ENCODE measurements around the gene SLC35F6.
"Not testable (repeated sequence)": the region's sequence is repeated elsewhere in the genome, so short reads cannot be mapped to it uniquely, and the experiment has no call there.

SLC35F6 gene

DNA sequence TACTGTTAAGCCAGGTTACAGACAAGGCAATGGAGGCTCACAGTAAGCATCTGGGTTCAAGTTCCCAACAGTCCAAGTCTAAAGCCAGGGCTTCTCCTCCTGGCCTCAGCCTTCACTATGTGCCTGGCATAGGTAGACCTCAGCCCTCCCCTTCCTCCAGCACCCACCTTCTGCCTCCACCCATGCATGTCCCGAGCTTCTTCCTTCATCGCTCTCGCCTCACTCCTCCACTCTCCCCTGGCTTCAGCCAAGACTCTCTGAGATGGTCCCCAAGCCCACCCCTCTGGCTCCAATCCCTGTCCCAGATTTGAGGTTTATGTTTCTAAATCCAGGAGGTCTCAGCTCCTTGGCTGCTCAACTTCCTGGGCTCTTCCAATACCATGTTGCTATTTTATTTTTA lies 48.6 kb downstream of the SLC35F6 start:
- H3K4me3 ChIP-seq (ENCODE audit: low read length): no peak overlapping the region
- TF ChIP-seq CTCF (IDR thresholded peaks at IDR 0.05; ENCODE audit: insufficient read depth, low read depth, low read length, missing control alignments): no peak
- DNase-seq (ENCODE audit: low read depth): no peak

DNA sequence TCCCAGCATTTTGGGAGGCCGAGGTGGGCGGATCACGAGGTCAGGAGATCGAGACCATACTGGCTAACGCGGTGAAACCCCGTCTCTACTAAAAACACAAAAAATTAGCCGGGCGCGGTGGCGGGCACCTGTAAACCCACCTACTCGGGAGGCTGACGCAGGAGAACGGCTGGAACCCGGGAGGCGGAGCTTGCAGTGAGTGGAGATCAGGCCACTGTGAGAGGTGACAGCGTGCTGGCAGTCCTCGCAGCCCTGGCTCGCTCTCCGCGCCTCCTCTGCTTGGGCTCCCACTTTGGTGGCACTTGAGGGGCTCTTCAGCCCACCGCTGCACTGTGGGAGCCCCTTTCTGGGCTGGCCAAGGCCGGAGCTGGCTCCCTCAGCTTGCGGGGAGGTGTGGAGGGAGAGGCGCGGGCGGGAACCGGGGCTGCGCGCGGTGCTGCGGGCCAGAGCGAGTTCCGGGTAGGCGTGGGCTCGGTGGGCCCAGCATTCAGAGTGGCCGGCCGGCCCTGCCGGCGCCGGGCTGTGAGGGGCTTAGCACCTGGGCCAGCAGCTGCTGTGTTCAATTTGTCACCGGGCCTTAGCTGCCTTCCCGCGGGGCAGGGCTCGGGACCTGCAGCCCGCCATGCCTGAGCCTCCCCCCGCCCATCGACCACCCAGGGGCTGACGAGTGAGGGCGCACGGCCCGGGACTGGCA lies 50.1 kb downstream of the SLC35F6 start:
- H3K4me3 ChIP-seq (ENCODE audit: low read length); DNase-seq (ENCODE audit: low read depth): not testable (repeated sequence)

GRCh38 chr2:26816893-26817292 lies 52.8 kb downstream of the SLC35F6 start:
- TF ChIP-seq CTCF (IDR thresholded peaks at IDR 0.05; ENCODE audit: insufficient read depth, low read depth, low read length, missing control alignments): no peak
- H3K4me3 ChIP-seq (ENCODE audit: low read length): no peak overlapping the region
- peak; percentile 6 for DNase-seq (ENCODE audit: low read depth)

- no peak for DNase-seq (ENCODE audit: low read depth)
- TF ChIP-seq CTCF (IDR thresholded peaks at IDR 0.05; ENCODE audit: insufficient read depth, low read depth, low read length, missing control alignments): no peak
- H3K4me3 ChIP-seq (ENCODE audit: low read length): no peak overlapping the region
These were observed 54.2 kb downstream of the SLC35F6 start for GRCh38 chr2:26818255-26818654.

GRCh38 chr2:26818972-26819371 lies 54.9 kb downstream of the SLC35F6 start:
- no peak for TF ChIP-seq CTCF (IDR thresholded peaks at IDR 0.05; ENCODE audit: insufficient read depth, low read depth, low read length, missing control alignments)
- DNase-seq (ENCODE audit: low read depth): no peak

DNA sequence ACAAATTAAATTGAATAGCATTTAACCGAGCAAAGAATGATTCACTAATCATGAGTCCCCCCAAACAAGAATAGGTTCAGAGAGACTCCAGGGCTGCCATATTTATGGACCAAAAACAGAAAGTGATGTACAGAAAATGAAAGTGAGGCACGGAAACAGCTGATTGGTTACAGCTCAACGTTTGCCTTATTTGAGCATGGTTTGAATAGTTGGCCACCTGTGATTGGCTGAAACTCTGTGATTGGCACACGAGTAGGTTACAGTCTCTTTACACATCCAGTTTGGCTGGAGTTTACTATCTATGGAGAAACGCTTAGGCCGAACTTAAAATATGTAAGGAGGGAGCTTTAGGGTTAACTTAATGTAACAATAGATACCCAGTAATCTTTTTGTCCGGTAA lies 56.8 kb downstream of the SLC35F6 start:
- no peak for DNase-seq (ENCODE audit: low read depth)
- no peak for TF ChIP-seq CTCF (IDR thresholded peaks at IDR 0.05; ENCODE audit: insufficient read depth, low read depth, low read length, missing control alignments)
- no peak overlapping the region for H3K4me3 ChIP-seq (ENCODE audit: low read length)

More at GRCh38 chr2:26818972-26819371, 54.9 kb downstream of the SLC35F6 start:
- no peak overlapping the region for H3K4me3 ChIP-seq (ENCODE audit: low read length)

- TF ChIP-seq CTCF (IDR thresholded peaks at IDR 0.05; ENCODE audit: insufficient read depth, low read depth, low read length, missing control alignments): no peak
- no peak overlapping the region for H3K4me3 ChIP-seq (ENCODE audit: low read length)
- DNase-seq (ENCODE audit: low read depth): no peak
These were observed 58.8 kb downstream of the SLC35F6 start for GRCh38 chr2:26822877-26823276.
